Stimulated activated CD8-positive, alpha-beta memory T cell treated with anti-CD3 and anti-CD28 coated beads, Interleukin-4, amount 100 ng/mL, for 4 hours (primary cell): ENCODE measurements around the gene RAB23.

Source experiments
- DNase-seq, 2 donors: peaks; one replicate each; pipeline ENCODE4 v3.0.0-alpha.2; 2020; ENCODE audit warnings: low read depth in 2 of 2, low spot score in 1 of 2

RAB23 gene

GRCh38 chr6:57183336-57183735 lies 38.8 kb downstream of the RAB23 start:
- no peak for DNase-seq

GRCh38 chr6:57182017-57182432 lies 40.1 kb downstream of the RAB23 start:
- no peak for DNase-seq

- DNase-seq = no peak
These were observed 41.5 kb downstream of the RAB23 start for GRCh38 chr6:57180596-57180995.

- DNase-seq = no peak
These were observed 44.4 kb downstream of the RAB23 start for GRCh38 chr6:57177545-57178265.

- no peak for DNase-seq
These were observed 47.6 kb downstream of the RAB23 start for GRCh38 chr6:57174511-57174907.

- no peak for DNase-seq
These were observed 48.1 kb downstream of the RAB23 start for GRCh38 chr6:57173886-57174510.

GRCh38 chr6:57173056-57173885 lies 48.8 kb downstream of the RAB23 start:
- DNase-seq = peak; percentile 0 to 7

GRCh38 chr6:57172136-57173055 lies 49.7 kb downstream of the RAB23 start, which contains the start of gene BAG2:
Gene BAG2, plus strand, starts transcription at chr6:57172326. Its CDS starts 372 bp downstream, at chr6:57172698.
- peak; percentile 77 to 86 for DNase-seq

GRCh38 chr6:57165080-57165479 lies 57.0 kb downstream of the RAB23 start:
- no peak for DNase-seq

GRCh38 chr6:57163956-57164355 lies 58.2 kb downstream of the RAB23 start:
- DNase-seq = no peak

- no peak for DNase-seq
These were observed 59.6 kb downstream of the RAB23 start for GRCh38 chr6:57162516-57162915.

GRCh38 chr6:57162028-57162427 lies 60.1 kb downstream of the RAB23 start:
- DNase-seq = no peak

GRCh38 chr6:57159127-57159526 lies 63.0 kb downstream of the RAB23 start:
- no peak for DNase-seq

GRCh38 chr6:57158658-57159057 lies 63.4 kb downstream of the RAB23 start:
- DNase-seq = no peak

GRCh38 chr6:57147955-57148858 lies 73.9 kb downstream of the RAB23 start:
- no peak for DNase-seq

GRCh38 chr6:57147401-57147800 lies 74.7 kb downstream of the RAB23 start:
- DNase-seq = no peak

- no peak for DNase-seq
These were observed 78.4 kb downstream of the RAB23 start for GRCh38 chr6:57143690-57144089.

GRCh38 chr6:57142178-57142525 lies 80.0 kb downstream of the RAB23 start:
- no peak for DNase-seq

GRCh38 chr6:57141451-57142177 lies 80.5 kb downstream of the RAB23 start:
- DNase-seq = no peak
